GM19240 (cell line): Measurements from ENCODE around the gene FAM193A.
"Not testable (repeated sequence)": the region's sequence is repeated elsewhere in the genome, so short reads cannot be mapped to it uniquely, and the experiment has no call there.

Experiments
- DNase-seq: peaks from one replicate; pipeline ENCODE4 v3.0.0; 2011; ENCODE audit warnings: low spot score; ENCODE audit not compliant: insufficient read length

FAM193A gene

GRCh38 chr4:2606960-2607506, 70.6 kb downstream of the FAM193A start:
- no peak for DNase-seq

GRCh38 chr4:2607822-2608221, 71.4 kb downstream of the FAM193A start:
- no peak for DNase-seq

- no peak for DNase-seq
These were observed 71.8 kb downstream of the FAM193A start for GRCh38 chr4:2608291-2608690.

DNA sequence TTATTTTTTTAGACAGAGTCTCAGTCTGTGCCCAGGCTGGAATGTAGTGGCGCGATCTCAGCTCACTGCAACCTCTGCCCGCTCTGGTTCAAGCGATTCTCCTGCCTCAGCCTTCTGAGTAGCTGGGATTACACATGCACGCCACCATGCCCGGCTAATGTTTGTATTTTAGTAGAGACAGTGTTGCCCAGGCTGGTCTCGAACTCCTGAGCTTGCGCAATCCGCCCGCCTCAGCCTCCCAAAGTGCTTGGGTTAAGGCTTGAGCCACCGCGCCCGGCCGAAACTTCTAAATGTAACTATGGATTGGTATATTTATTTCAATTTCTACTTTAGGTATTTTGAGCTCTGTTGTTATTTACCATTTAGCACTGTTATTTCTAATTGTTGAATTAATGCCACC, 79.4 kb downstream of the FAM193A start:
- DNase-seq = no peak

- DNase-seq = no peak
These were observed 81.5 kb downstream of the FAM193A start for GRCh38 chr4:2617955-2618354.

DNA sequence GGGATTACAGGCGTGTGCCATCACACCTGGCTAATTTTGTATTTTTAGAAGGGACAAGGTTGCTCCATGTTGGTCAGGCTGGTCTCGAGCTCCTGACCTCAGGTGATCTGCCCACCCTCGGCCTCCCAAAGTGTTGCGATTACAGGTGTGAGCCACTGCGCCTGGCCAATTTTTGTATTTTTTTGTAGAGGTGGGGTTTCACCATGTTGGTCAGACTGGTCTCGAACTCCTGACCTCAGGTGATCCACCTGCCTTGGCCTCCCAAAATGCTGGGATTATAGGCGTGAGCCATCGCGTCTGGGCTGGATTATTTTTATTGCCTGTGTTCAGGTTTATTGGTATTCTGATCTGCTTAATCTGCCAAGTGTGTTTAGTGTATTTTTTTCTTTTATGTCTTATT, 82.3 kb downstream of the FAM193A start:
- not testable (repeated sequence) for DNase-seq

GRCh38 chr4:2619459-2619858, 83.0 kb downstream of the FAM193A start:
- no peak for DNase-seq

DNA sequence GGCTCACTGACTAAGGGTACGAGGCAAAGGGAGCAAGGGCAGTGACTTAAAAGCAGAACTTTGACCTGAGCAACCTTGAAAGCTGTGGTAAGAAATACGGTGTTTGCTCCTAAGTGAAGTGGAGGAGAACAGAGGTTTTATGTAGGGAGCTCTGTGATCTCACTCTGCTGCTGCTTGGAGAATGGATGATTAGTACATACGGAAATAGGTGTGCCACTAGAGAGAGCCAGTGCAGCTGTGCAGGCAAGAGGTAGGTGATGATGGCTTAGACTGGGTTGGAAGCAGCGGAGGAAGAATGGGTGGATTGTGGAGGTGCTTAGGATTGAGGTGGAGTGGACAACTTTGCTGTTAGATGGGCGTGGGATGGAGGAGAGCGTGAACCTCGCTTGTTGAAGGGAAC, 85.0 kb downstream of the FAM193A start:
- no peak for DNase-seq

GRCh38 chr4:2623442-2623841, 87.0 kb downstream of the FAM193A start:
- DNase-seq = no peak

GRCh38 chr4:2624782-2625530, 88.5 kb downstream of the FAM193A start:
- no peak for DNase-seq

GRCh38 chr4:2626231-2626630, 89.8 kb downstream of the FAM193A start:
- DNase-seq = no peak

DNA sequence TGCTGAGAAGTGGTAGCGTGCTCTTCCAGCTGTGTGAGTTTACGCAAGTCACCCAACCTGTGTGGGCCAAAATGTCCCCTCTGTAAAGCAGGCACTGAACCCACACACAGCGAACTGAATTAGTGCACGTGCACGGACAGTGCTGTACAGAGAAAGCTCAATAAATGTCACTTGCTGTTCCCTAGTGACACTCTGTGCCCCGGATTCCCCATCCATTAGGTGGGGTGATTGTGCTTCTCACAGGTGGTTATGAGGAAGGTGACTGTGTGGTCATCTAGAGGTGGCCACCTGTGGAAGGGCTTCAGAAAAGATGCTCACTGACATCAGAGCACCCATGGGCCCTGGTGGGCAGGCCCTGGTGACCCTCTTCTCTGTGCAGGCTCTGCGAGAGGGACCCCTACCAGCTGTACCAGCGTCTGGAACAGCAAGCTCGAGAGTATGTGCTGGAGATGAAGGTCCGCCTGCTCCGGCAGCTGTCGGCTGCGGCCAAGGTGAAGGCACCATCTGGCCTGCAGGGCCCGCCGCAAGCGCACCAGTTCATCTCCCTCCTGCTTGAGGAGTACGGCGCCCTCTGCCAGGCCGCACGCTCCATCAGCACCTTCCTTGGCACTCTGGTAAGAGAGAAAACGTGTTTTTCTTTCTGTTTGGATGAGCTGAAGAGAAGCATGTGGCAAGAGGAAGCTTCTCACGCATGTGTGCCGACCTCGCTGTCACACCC, 94.3 kb downstream of the FAM193A start:
- DNase-seq = no peak

DNA sequence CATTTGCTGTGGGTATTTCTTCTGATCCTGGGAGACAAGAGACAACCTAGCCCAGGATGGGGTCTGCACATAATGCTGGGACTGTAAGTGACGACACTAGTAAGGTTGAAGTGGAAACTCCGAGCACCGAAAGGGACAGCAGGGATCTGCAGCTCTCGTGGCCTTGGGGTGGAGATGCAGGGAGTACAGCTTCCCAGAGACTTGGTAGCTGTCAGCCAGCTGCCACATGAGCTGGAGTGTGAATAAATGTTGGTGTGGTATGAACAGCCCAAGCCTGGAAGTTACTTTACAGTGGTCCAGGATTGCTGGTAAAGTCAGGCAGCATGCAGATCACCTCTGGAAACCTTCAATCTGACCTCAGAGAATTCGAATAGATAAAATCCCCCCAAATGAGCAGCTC, 97.6 kb downstream of the FAM193A start:
- no peak for DNase-seq

DNA sequence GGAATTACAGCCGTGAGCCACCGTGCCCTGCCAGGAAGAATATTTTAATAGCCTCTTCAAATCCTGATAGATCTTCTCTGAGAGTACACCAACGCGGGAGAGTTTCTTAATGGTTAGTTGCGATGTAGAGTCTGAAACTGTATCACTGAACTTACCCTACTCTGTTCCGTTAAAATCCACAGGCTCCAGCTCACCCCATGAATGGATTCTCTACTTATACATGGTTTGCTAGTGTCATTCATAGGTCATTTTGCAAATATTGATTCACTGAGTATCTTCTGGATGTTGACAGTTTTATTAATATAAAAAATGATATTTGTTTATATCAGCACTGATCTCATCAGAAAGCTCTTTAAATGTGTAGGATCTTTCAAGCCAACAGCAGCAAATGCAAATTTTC, 99.9 kb downstream of the FAM193A start:
- DNase-seq = no peak

DNA sequence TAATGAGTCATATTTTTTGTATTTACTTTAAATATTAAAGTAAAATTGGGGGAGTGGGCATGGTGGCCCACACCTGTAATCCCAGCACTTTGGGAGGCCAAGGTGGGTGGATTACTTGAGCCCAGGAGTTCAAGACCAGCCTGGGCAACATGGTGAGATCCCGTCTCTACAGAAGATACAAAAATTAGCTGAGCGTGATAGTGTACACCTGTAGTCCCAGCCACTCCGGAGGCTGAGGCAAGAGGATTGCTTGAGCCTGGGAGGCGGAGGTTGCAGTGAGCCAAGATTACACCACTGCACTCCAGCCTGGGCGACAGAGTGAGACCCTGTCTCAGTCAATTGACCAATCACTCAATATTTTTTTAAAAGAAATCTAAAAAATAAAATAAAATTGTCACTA, 100.5 kb downstream of the FAM193A start:
- not testable (repeated sequence) for DNase-seq

GRCh38 chr4:2637956-2638552, 101.6 kb downstream of the FAM193A start:
- DNase-seq = no peak

DNA sequence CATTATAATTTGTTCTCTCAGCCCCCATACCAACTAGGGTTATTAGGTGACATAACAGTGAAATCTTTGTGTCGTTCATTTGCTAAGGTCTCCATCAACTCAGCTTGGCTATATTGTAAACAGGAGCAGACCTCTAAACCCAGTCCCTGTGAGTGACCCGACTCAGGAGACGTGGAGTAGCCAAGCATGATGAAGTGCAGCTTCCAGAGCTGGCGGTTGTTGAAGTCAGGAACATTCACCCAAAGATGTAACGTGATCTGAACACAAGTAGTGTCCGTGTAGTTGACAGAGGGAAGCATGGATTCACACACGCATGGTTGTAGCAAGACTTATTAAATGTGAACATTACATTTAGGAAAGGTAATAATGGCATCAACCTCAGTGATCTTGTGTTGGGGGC, 102.3 kb downstream of the FAM193A start:
- no peak for DNase-seq

DNA sequence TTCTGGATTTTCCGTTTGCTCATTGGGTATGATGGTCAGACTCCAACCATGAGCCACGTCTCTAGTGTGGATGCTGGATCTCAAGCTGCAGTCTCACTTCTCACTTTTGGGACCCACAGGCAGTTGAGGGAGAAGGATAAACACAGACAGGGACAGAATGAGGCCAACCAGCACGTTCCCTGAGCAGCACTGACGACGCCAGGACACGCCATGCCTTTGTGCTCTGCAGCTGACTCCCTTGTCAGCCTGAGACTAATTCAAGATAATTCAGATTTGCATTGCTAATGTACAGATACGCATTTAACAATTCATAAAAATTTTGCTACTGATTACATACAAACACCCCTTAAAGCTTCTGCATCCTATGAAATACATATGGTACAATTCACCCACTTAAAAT, 106.5 kb downstream of the FAM193A start:
- DNase-seq = no peak

GRCh38 chr4:2643555-2643954, 107.1 kb downstream of the FAM193A start:
- no peak for DNase-seq

GRCh38 chr4:2646396-2647149, 110.1 kb downstream of the FAM193A start:
- DNase-seq = no peak

- no peak for DNase-seq
These were observed 111.1 kb downstream of the FAM193A start for GRCh38 chr4:2647403-2648158.
